ENCODE measurements around the gene NDE1.

DNA sequence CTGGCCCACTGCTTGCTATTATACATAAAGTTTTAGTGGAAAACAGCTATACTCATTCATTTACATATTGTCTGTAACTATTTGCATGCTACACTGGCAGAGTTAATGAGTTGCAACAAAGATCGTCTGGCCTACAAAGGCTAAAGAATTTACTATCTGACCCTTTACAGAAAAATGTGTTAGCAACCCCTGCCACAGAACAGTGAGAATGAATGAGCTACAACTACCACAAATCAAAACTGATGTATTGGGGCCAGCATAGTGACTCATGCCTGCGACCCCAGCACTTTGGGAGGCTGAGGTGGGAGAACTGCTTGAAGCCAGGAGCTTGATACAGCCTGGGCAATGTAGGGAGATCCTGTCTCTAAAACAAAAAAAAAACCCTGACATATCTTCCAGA is 114.1 kb downstream of the NDE1 start:
- no peak for TF ChIP-seq POLR2A (IDR thresholded peaks at IDR 0.05; ENCODE audit: low read depth, low read length)
- TF ChIP-seq POLR2AphosphoS5 (IDR thresholded peaks at IDR 0.05; ENCODE audit: low read depth, low read length), result no peak

All from GM12892 (cell line).